GM12892 (cell line): ENCODE data around the gene CCDC89.

ENCODE experiments used
- POLR2A ChIP-seq: IDR thresholded peaks from 2 replicates; pipeline ENCODE4 v1.6.1; 2011; ENCODE audit warnings: low read depth, low read length, control low read depth
- POLR2AphosphoS5 ChIP-seq: IDR thresholded peaks from 2 replicates; pipeline ENCODE4 v1.6.1; 2011; ENCODE audit warnings: low read depth, low read length, control low read depth
- TAF1 ChIP-seq: IDR thresholded peaks from 2 replicates; pipeline ENCODE4 v1.6.1; 2011; ENCODE audit warnings: low read depth, mild to moderate bottlenecking, control low read depth, low read length, borderline replicate concordance

GRCh38 chr11:85661972-85662664, 23.9 kb downstream of the CCDC89 start:
- TF ChIP-seq POLR2A (no peak), TAF1 (no peak), POLR2AphosphoS5 (no peak)
